HG03095 (cell line): ENCODE data around the gene TPSG1.
"Not testable (repeated sequence)": the region's sequence is repeated elsewhere in the genome, so short reads cannot be mapped to it uniquely, and the experiment has no call there.

ENCODE experiments used
- ATAC-seq: cut with Tn5 transposase; IDR thresholded peaks from one replicate; pipeline ENCODE4 v1.9.1; 2021; ENCODE audit warnings: moderate library complexity; ENCODE audit not compliant: unreplicated experiment

Gene TPSG1

GRCh38 chr16:1232049-1232748 lies 7.1 kb upstream of the TPSG1 start:
- not testable (repeated sequence) for ATAC-seq

DNA sequence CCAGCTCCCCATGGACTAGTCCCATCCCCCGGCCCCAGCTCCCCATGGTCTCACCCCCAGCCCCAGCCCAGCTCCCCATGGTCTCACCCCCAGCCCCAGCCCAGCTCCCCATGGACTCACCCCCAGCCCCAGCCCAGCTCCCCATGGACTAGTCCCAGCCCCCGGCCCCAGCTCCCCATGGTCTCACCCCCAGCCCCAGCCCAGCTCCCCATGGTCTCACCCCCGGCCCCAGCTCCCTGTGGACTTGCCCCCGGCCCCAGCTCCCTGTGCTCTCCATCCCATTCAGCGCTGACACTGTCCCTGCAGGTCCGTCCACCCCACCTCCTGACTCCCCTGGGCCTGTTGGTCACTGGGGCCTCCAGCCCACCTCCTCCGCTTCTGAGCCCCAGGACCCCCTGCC lies 6.2 kb upstream of the TPSG1 start:
- ATAC-seq, result not testable (repeated sequence)

DNA sequence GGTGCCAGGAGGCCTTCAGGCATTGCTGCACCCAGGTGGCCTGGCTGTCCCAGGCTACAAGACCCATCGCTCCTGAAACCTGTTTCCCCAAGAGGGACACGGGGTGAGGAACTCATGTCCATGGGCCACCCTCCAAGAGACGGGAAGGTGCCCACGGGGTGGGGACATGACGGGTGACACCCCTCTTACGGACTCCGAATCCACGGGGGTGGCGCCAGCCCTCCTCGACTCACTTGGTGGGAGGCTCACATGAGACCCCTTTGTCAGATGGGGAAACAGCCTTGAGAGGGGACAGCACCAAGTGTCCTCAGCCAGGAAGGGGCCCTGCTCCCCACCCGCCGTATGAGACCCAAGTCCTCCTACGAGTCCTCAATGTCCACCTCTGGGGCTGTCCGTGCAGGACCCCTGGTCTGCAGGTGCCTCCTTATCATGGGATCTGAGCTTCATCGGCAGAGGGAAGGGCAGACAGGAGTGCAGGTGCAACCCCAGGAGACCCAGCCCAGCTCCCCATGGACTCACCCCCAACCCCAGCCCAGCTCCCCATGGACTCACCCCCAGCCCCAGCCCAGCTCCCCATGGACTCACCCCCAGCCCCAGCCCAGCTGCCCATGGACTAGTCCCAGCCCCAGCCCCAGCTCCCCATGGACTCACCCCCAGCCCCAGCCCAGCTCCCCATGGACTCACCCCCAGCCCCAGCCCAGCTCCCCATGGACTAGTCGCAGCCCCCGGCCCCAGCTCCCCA lies 5.6 kb upstream of the TPSG1 start:
- not testable (repeated sequence) for ATAC-seq

DNA sequence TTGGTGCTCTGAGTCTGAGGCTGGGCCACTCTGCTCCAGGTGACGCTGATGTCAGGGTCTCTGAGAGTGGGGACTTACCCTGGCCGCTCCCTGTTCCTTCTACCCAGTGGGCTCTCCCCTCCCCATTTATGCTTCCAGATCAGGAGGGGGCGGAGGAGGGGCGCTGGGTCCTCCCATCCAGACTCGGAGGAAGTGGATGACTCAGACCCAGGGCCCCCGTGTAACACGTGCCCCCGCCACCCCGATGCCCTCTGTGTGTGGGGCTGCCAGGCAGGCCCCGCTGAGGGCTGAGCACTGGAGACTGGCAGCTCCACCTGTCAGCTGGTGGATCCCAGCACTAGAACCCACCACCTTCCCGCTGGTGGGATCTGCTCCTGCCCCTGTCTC lies 5.0 kb upstream of the TPSG1 start, which contains the start of gene TPSB2:
TSS of gene TPSB2 (minus strand) at position 101 of the 387 bp plus-strand sequence. CDS start 233 bp downstream, outside the sequence.
- not testable (repeated sequence) for ATAC-seq

DNA sequence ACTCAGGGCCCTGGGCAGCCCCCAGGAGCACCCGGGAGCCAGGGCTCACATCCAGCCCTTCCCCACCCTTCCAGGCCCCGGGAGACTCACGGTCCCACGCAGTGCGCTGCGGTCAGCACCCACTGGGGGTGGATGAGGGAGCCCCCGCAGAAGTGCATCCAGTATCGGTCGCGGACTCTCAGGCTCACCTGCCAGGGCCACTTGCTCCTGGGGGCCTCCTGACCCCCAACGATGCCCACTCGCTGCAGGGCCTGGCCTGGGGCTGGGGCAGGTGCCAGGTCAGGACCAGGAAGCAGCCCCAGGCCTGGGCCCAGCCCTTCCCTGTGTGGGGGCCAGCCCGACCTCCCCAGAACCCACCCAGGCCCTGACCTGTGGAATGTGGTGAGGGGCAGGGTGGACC lies 4.4 kb upstream of the TPSG1 start:
- not testable (repeated sequence) for ATAC-seq

DNA sequence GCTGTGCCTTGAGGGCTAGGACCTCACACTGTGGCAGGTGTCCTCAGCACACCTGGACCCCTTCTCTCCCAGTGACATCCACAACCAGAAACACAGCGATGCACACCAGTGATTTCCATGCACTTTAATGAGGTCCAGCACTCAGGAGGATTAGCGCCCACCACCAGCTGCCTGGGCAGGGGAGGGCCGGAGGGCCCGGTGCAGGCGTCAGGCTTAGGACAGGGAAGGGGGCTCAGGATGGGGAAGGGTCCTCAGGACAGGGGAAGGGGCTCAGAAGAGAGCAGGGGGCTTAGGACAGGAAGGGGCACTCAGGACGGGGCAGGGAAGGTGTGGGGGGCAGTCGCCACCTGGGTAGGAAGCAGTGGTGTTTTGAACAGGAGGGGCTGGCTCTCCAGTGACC lies 3.2 kb upstream of the TPSG1 start:
- not testable (repeated sequence) for ATAC-seq

DNA sequence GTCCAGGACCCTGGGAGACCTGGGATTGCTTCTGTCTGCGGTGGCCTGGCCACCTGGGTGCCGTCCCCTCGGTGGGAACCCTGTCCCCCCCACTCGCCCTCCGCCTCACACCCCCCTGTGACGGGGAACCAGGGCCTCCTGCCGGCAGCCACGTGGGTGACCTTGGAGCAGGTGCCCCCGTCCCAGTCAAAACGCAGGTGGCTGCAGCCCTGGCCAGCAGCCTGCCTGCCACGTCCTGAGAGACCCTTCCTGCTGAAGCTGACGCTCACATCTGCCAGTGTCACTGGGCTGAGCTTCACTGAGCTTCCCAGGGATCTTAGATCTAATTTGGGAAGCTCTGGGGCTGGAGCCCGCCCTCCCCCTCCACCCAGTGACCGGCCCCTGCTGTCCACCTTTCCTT lies 1.6 kb upstream of the TPSG1 start:
- ATAC-seq, result not testable (repeated sequence)

- not testable (repeated sequence) for ATAC-seq
Observed at GRCh38 chr16:1225728-1226311, 752 bp upstream of the TPSG1 start.

DNA sequence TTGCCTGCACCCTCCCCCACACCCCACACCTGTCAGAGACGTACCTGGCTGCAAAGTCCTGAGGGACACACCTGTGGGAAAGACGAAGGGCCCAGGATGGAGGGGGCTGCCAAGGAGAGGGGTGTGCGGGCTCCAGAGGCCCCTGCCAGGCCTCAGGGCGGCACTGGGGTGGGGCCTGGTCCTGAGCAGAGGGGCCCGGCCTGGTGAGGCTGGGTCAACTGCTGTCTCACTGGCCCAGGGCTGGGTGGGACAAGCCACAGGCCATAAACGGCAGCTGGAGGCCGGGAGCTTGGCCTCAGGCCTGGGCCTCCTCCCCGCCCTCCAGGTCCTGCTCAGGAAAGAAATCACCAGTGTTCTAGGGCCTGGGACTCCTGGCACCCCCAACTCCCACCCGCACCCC lies 510 bp downstream of the TPSG1 start:
- ATAC-seq, result no peak

DNA sequence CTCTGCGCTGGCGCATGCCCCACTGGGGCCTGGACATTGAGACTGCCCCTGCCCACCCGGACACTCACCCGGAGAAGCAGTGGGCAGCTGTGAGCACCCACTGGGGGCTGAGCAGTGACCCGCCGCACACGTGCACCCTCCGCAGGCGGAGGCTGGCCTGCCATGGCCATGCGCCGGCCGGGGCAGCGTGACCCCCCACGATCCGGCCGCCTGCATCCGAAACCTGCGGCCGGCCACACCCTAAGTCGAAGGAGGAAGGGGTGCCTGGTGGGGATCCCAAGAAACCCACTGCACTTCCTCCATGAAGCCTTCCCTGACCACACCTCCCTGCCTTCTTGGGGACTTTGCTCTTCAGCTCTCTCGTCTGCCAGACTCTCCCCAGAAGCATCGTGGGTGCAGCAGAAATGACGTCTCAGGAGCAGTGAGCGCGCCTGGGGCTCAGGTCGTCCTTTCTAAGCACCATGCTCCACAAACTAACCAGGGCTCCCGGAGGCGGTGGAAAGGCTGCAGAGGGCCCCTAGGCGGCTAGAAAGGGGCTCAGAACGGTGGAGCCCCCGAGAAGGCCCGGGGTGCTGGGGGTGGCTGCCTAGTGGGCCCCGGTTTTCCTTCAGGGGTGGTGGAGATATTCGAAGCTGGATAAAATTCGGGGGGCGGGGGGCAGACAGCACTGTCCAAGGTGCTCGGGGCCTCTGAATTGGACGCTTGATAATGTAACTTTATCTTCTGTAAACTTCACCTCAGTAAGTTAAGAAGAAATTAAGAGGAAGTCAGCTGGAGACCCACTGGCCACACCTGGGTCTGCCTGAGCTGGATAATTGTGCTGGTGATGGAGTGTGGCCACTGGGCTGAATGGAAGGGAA lies 1.5 kb downstream of the TPSG1 start:
- ATAC-seq, result no peak

DNA sequence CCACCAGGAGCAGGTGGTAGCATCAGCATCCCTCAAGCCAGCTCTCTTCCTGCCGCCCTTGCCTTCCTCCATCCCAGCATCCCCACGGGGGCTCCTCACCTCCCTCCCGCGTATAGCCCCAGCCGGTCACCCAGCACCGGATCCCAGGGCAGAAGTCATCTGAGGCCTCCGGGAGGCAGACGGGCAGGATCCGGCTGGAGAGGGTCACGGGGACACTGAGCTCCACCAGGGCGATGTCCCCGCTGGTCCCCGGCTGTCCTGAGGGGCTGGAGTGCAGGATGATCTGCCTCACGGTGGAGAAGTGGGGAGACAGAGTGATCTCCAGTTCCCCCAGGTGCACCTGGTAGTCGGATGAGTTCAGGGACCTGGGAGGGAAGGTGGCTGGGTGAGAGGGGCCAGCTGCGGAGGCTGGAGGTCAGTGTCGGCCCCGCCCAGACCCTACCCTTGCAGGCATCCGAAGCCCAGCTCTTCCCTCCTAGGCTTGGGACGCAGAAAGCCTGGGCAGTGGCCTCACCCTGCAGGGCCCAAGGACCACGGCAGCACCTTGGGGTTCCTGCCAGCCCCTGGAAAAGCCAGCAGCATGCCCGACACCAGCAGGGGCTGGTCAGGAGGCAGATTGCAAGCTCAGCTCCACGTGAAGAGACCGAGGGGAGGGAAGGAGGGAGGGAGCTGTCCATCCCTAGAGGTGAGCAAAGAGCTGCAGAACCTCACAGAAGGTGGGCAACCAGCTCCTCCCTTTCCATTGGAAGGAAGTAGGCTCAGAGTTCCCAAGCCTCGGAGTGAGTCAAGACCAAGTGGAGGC lies 2.3 kb downstream of the TPSG1 start:
- ATAC-seq, result no peak

DNA sequence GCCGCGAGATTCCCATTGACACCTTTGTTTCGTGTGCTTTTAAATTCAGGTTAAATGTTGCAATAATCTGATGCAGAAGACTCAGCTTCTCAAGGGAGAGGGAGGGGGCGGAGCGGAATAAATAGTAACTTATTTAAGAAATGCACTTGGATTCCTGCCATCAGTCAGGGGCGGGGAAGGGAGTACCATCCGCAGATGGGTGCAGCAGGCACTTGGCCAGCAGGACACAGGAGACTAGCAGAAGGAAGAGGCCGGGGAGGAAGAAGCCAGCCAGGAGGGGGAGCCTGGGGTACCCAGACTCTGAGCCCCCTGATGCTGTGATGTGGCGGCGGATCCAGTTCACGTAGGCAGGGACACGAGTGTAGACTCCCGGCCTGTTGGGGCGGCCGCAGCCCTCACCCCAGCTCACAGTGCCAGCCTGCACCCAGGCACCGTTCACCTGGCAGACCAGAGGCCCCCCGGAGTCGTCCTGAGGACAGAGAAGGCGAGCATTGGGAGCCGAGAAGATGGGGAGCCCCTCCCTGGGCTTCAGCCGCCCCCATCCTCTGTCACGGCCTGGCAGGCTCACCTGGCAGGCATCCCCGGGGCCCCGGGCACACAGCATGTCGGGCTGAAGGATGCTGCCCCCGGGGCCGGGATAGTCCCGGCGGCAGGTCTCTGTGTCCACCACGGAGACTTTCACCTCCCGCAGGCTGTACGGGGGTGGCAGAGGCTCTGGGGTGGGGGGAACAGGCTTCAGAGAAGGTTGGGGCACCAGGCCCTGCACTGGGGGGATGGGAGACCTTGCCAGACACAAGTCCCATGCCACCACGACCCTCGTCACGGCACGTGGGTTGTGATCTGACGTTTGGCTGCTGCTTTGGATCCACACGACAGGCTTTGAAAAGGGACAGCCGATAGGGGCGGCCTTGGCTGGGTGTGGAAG lies 3.2 kb downstream of the TPSG1 start:
- ATAC-seq, result no peak

- ATAC-seq, result no peak
Observed at GRCh38 chr16:1220841-1221627, 4.0 kb downstream of the TPSG1 start.

- ATAC-seq, result no peak
Observed at GRCh38 chr16:1220098-1220728, 4.9 kb downstream of the TPSG1 start.

DNA sequence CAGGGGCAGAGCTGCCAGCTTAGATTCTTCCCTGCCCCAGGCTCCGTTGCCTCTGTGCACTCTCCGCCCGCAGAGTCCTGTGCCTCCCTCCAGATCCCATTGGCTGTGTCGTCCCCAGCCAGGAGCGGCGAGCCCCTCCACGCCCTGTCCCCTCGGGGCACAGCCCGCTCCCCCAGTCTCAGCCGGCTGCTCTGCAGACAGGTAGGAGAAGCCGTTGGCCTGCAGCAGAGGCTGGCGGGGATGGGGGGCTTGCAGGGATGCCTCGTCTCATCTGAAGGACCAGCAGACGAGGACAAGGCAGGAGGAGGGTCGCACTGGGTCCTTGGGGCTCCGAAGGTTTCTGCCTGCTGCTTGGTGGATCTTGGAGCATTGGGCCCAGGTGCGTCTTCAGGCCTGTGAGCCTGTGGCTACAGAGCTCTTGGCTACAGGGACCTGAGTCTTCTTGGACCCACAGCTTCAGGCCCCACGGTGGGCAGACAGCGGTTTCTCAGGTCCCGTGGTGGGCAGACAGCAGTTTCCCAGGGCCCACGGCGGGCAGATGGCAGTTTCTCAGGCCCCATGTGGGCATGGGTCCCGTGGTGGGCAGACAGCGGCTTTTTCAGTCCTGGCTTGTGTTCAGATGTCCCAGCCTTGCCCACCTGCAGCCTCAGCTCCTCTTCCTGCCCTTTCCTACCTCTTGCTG lies 6.0 kb downstream of the TPSG1 start:
- ATAC-seq, result no peak

- no peak for ATAC-seq
Observed at GRCh38 chr16:1218061-1218929, 6.8 kb downstream of the TPSG1 start.
